Suprapubic skin (tissue), 4 donors: ENCODE results near the gene CHIT1. TPM values are rescaled to one million over a fixed set of nuclear protein-coding genes. Genes with fewer than 3 reads are reported as not detected.

Experiments used
- DNase-seq, 2 donors: peaks; one replicate each; pipeline ENCODE4 v3.0.0-alpha.2; 2019; ENCODE audit warnings: low spot score in 2 of 2
- H3K27ac ChIP-seq: fragments of 200-600 bp; sonication (generic); one replicate; pipeline ENCODE4 v1.5.1; 2019
- H3K27me3 ChIP-seq: fragments of 200-600 bp; sonication (generic); one replicate; pipeline ENCODE4 v1.5.1; 2019
- H3K36me3 ChIP-seq: fragments of 200-600 bp; sonication (generic); one replicate; pipeline ENCODE4 v1.5.1; 2019
- H3K4me1 ChIP-seq: fragments of 200-600 bp; sonication (generic); one replicate; pipeline ENCODE4 v1.5.1; 2019
- H3K4me3 ChIP-seq: fragments of 200-600 bp; sonication (generic); one replicate; pipeline ENCODE4 v1.5.1; 2019; ENCODE audit warnings: mild to moderate bottlenecking
- H3K9me3 ChIP-seq: fragments of 200-600 bp; sonication (generic); one replicate; pipeline ENCODE4 v1.5.1; 2019
- CTCF ChIP-seq, 2 donors: fragments of 200-600 bp in 1 of 2; fragments of 450-650 bp in 1 of 2; sonication (generic) in 1 of 2; IDR thresholded peaks; one replicate each; pipeline ENCODE4 v1.5.1; 2016 to 2019; ENCODE audit warnings: antibody characterized with exemption in 2 of 2, mild to moderate bottlenecking in 1 of 2, moderate library complexity in 1 of 2
- EP300 ChIP-seq: sonication (generic); formaldehyde crosslinking; IDR thresholded peaks from one replicate; pipeline ENCODE4 v1.6.1; 2017; ENCODE audit warnings: antibody characterized with exemption
- POLR2A ChIP-seq, 2 donors: fragments of 450-650 bp; IDR thresholded peaks; one replicate each; pipeline ENCODE4 v1.6.1; 2017; ENCODE audit warnings: antibody characterized with exemption in 2 of 2, mild to moderate bottlenecking in 2 of 2, moderate library complexity in 2 of 2
- POLR2AphosphoS5 ChIP-seq, 3 donors: sonication (generic); formaldehyde crosslinking; IDR thresholded peaks; one replicate each; pipeline ENCODE4 v1.6.1; 2017; ENCODE audit warnings: antibody characterized with exemption in 3 of 3
- WGBS: methylation state at CpG from one replicate; pipeline ENCODE4 v1.1.5; 2018; 5-methylcytosine and 5-hydroxymethylcytosine counted together
- total RNA-seq, 4 donors: library from RNA; depleted of rRNA; stranded (reverse); fragments of >200 nt; gene quantifications; one replicate each; pipeline ENCODE4 v1.1.0, GENCODE V29; 2016

The CHIT1 gene
- total RNA-seq, 4 donors from 2014 or later: 0.23 to 0.68 (median 0.32) TPM; not detected in 1

GRCh38 chr1:203173566-203173965 lies 55.9 kb downstream of the CHIT1 start:
- DNase-seq: peak in 1 of 2 donors; percentile 8
- Histone ChIP-seq H3K27me3 (peaks cover 3% of the 10 kb centered on the region), H3K9me3 (no peaks in the 10 kb centered on the region), H3K27ac (no peak overlapping the region), H3K4me1 (no peaks in the 10 kb centered on the region), H3K36me3 (no peaks in the 10 kb centered on the region), H3K4me3 (no peak overlapping the region)
- WGBS: 80% methylated on average over 4 of the region's 5 CpGs
- no peak for TF ChIP-seq CTCF (IDR thresholded peaks at IDR 0.05)
- no peak for TF ChIP-seq POLR2AphosphoS5 (IDR thresholded peaks at IDR 0.05)
- no peak for TF ChIP-seq POLR2A (IDR thresholded peaks at IDR 0.05)
- no peak for TF ChIP-seq EP300

- no peaks in the 10 kb centered on the region for H3K36me3 ChIP-seq
- TF ChIP-seq CTCF (IDR thresholded peaks at IDR 0.05) (no peak), EP300 (no peak), POLR2AphosphoS5 (IDR thresholded peaks at IDR 0.05) (no peak), POLR2A (IDR thresholded peaks at IDR 0.05) (no peak)
- H3K27me3 ChIP-seq: peaks cover 3% of the 10 kb centered on the region
- H3K4me3 ChIP-seq: no peak overlapping the region
- peak in 1 of 2 donors; percentile 36 for DNase-seq
- H3K9me3 ChIP-seq: no peaks in the 10 kb centered on the region
- no peaks in the 10 kb centered on the region for H3K4me1 ChIP-seq
- WGBS: 86% methylated on average over 1 of the region's 2 CpGs
- H3K27ac ChIP-seq: no peak overlapping the region
These were observed 56.4 kb downstream of the CHIT1 start for GRCh38 chr1:203173011-203173555.

GRCh38 chr1:203172184-203173010 lies 57.1 kb downstream of the CHIT1 start:
- Histone ChIP-seq H3K27me3 (peaks cover 3% of the 10 kb centered on the region), H3K4me3 (no peak overlapping the region), H3K27ac (no peak overlapping the region), H3K36me3 (no peaks in the 10 kb centered on the region), H3K9me3 (no peaks in the 10 kb centered on the region), H3K4me1 (no peaks in the 10 kb centered on the region)
- no peak for TF ChIP-seq EP300
- TF ChIP-seq POLR2A (IDR thresholded peaks at IDR 0.05): no peak
- TF ChIP-seq CTCF (IDR thresholded peaks at IDR 0.05): peak; percentile 33 to 84
- TF ChIP-seq POLR2AphosphoS5 (IDR thresholded peaks at IDR 0.05): no peak
- WGBS: 55% methylated on average over 6 of the region's 8 CpGs
- peak in 1 of 2 donors; percentile 66 for DNase-seq

- H3K36me3 ChIP-seq: no peaks in the 10 kb centered on the region
- peaks cover 3% of the 10 kb centered on the region for H3K27me3 ChIP-seq
- 98% methylated on average over 8 of the region's 22 CpGs for WGBS
- no peak overlapping the region for H3K4me3 ChIP-seq
- H3K4me1 ChIP-seq: no peaks in the 10 kb centered on the region
- H3K9me3 ChIP-seq: no peaks in the 10 kb centered on the region
- no peak for TF ChIP-seq POLR2AphosphoS5 (IDR thresholded peaks at IDR 0.05)
- no peak for TF ChIP-seq EP300
- TF ChIP-seq CTCF (IDR thresholded peaks at IDR 0.05): no peak
- H3K27ac ChIP-seq: no peak overlapping the region
- peak in 1 of 2 donors; percentile 58 for DNase-seq
These were observed 57.9 kb downstream of the CHIT1 start for GRCh38 chr1:203171341-203172183.
